Transverse colon (tissue), 4 donors: ENCODE results near the gene LRRC4B. TPM values are rescaled to one million over a fixed set of nuclear protein-coding genes. Genes with fewer than 3 reads are reported as not detected.

Source experiments
- DNase-seq: peaks from one replicate; pipeline ENCODE4 v3.0.0-alpha.2; 2019
- H3K27ac ChIP-seq, 4 donors: fragments of 200-600 bp; sonication (generic); 2 replicates each; pipeline ENCODE4 v1.5.1; 2016 to 2018; ENCODE audit warnings: inconsistent platforms in 4 of 4
- H3K27me3 ChIP-seq: fragments of 200-600 bp; sonication (generic); 2 replicates; pipeline ENCODE4 v1.5.1; 2017; ENCODE audit warnings: inconsistent platforms
- H3K36me3 ChIP-seq, 4 donors: fragments of 200-600 bp; sonication (generic); 2 replicates each; pipeline ENCODE4 v1.5.1; 2017 to 2019; ENCODE audit warnings: inconsistent platforms in 4 of 4
- H3K4me1 ChIP-seq, 4 donors: fragments of 200-600 bp; sonication (generic); 2 replicates each; pipeline ENCODE4 v1.5.1; 2017 to 2020; ENCODE audit warnings: inconsistent platforms in 4 of 4
- H3K4me3 ChIP-seq, 4 donors: fragments of 200-600 bp; sonication (generic); 1 replicate in 1 of 4; 2 replicates in 3 of 4; pipeline versions ENCODE4 v1.5.1 to v1.6.1; 2017 to 2019; ENCODE audit warnings: inconsistent platforms in 4 of 4
- H3K9me3 ChIP-seq, 2 donors: fragments of 200-600 bp; sonication (generic); 2 replicates each; pipeline ENCODE4 v1.5.1; 2017 to 2019; ENCODE audit warnings: inconsistent platforms in 2 of 2
- EP300 ChIP-seq: sonication (generic); formaldehyde crosslinking; IDR thresholded peaks from one replicate; pipeline ENCODE4 v1.6.1; 2017; ENCODE audit warnings: antibody characterized with exemption, low read depth
- POLR2A ChIP-seq: fragments of 450-650 bp; IDR thresholded peaks from one replicate; pipeline ENCODE4 v1.6.1; 2016; ENCODE audit warnings: antibody characterized with exemption, mild to moderate bottlenecking, moderate library complexity
- POLR2AphosphoS5 ChIP-seq, 3 donors: sonication (generic); formaldehyde crosslinking; IDR thresholded peaks; one replicate each; pipeline ENCODE4 v1.6.1; 2016; ENCODE audit warnings: antibody characterized with exemption in 3 of 3
- WGBS, 2 donors: methylation state at CpG; one replicate each; pipeline ENCODE4 v1.1.5; 2018; ENCODE audit warnings: low coverage in 1 of 2; 5-methylcytosine and 5-hydroxymethylcytosine counted together
- in situ Hi-C, 4 donors: fragments of 200-750 bp; cut with MboI; loops; one replicate each; pipeline versions ENCODE4 v1.15.0 to v1.15.1; 2017; ENCODE audit warnings: low sequenced_read_pairs in 3 of 4, low pct_ligation_motif_present in 1 of 4, low pct_unique_long_range_greater_than_20kb in 1 of 4
- intact Hi-C: fragments of 100-400 bp; cut with DNase I; formaldehyde crosslinking; loops from one replicate; pipeline ENCODE4 v1.15.1; 2023; ENCODE audit warnings: low total_unique reads
- total RNA-seq, 4 donors: library from RNA; depleted of rRNA; stranded (reverse); fragments of >200 nt; gene quantifications; one replicate each; pipeline ENCODE4 v1.1.0, GENCODE V29; 2016
- TF ChIP-seq, protein P1 (sequence below), 5 experiments: fragments of 200-600 bp in 3 of 5; fragments of 450-650 bp in 2 of 5; sonication (generic) in 3 of 5; IDR thresholded peaks; 1 replicate in 2 of 5; 2 replicates in 3 of 5; pipeline ENCODE4 v1.5.1; 2016 to 2017; ENCODE audit warnings: antibody characterized with exemption in 5 of 5, inconsistent platforms in 3 of 5, mild to moderate bottlenecking in 2 of 5, moderate library complexity in 1 of 5

LRRC4B gene
- total RNA-seq, 4 donors from 2014 or later, result 0.37 to 1.4 (median 0.91) TPM

DNA sequence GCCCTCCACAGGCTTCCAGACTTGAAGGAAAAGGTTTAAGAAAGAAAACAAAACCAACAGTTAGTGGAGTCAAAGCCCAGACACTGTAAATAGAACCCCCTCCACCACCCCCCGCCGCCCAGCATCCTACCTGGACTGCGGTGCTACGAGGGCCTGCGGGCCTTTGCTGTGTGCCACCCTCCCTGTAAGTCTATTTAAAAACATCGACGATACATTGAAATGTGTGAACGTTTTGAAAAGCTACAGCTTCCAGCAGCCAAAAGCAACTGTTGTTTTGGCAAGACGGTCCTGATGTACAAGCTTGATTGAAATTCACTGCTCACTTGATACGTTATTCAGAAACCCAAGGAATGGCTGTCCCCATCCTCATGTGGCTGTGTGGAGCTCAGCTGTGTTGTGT, 85.3 kb downstream of the LRRC4B start:
- Histone ChIP-seq H3K27me3 (peaks cover 13% of the 10 kb centered on the region), H3K27ac (no peak overlapping the region), H3K9me3 (no peaks in the 10 kb centered on the region), H3K36me3 (peaks cover 0 to 37% (median 15%) of the 10 kb centered on the region in 4 donors), H3K4me3 (no peak overlapping the region), H3K4me1 (peaks cover 0 to 5% (median under 1%) of the 10 kb centered on the region in 4 donors)
- TF ChIP-seq, protein P1, sequence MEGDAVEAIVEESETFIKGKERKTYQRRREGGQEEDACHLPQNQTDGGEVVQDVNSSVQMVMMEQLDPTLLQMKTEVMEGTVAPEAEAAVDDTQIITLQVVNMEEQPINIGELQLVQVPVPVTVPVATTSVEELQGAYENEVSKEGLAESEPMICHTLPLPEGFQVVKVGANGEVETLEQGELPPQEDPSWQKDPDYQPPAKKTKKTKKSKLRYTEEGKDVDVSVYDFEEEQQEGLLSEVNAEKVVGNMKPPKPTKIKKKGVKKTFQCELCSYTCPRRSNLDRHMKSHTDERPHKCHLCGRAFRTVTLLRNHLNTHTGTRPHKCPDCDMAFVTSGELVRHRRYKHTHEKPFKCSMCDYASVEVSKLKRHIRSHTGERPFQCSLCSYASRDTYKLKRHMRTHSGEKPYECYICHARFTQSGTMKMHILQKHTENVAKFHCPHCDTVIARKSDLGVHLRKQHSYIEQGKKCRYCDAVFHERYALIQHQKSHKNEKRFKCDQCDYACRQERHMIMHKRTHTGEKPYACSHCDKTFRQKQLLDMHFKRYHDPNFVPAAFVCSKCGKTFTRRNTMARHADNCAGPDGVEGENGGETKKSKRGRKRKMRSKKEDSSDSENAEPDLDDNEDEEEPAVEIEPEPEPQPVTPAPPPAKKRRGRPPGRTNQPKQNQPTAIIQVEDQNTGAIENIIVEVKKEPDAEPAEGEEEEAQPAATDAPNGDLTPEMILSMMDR (IDR thresholded peaks at IDR 0.05), result no peak
- 90 to 99% methylated on average over 9 to 10 of the region's 10 CpGs for WGBS, 2 donors
- DNase-seq, result no peak
- intact Hi-C loops, result no loop called here
- in situ Hi-C loops, result no loop called here

DNA sequence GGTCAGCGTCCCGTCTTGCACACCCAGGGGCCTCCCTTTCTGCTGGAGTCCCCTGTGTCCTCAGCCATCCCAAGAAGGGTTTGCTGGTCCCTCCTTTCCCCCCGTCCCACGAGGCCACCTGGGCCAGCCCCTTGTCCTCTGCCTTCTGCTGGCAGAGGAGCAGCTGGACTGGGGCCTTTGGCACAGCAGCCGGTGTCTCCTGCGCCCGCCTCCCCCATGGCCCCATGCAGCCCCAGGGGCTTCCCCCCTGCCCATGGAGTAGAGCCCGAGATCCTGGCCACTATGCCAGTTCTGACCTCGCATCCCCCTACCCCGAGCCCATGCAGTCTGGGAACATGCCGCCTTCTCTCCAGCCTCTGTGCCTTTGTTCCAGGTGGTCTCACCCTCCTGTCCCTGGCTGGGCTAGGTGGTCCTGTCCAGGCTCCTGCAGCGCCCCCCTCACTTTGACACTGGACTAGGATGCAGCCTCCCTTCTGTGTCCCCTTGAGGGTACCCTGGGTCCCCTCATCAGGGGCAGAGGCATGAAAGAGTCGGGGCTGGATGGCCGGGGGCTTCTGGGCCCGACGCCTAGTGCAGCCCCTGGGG, 85.9 kb downstream of the LRRC4B start:
- no peak for TF ChIP-seq EP300
- TF ChIP-seq, protein P1 (IDR thresholded peaks at IDR 0.05), result no peak
- TF ChIP-seq POLR2AphosphoS5 (IDR thresholded peaks at IDR 0.05), result no peak
- TF ChIP-seq POLR2A, result no peak
- 76% methylated on average over 10 of the region's 16 CpGs; no CpG with 5 or more reads in 1 of the 2 donors for WGBS, 2 donors
- Histone ChIP-seq H3K4me3 (no peak overlapping the region), H3K9me3 (no peaks in the 10 kb centered on the region), H3K36me3 (peaks cover 0 to 37% (median 15%) of the 10 kb centered on the region in 4 donors), H3K4me1 (peaks cover under 1 to 10% (median 5%) of the 10 kb centered on the region in 4 donors), H3K27me3 (peaks cover 7% of the 10 kb centered on the region), H3K27ac (no peak overlapping the region)
- intact Hi-C loops (no loop called here), in situ Hi-C loops (no loop called here)
- DNase-seq, result no peak

DNA sequence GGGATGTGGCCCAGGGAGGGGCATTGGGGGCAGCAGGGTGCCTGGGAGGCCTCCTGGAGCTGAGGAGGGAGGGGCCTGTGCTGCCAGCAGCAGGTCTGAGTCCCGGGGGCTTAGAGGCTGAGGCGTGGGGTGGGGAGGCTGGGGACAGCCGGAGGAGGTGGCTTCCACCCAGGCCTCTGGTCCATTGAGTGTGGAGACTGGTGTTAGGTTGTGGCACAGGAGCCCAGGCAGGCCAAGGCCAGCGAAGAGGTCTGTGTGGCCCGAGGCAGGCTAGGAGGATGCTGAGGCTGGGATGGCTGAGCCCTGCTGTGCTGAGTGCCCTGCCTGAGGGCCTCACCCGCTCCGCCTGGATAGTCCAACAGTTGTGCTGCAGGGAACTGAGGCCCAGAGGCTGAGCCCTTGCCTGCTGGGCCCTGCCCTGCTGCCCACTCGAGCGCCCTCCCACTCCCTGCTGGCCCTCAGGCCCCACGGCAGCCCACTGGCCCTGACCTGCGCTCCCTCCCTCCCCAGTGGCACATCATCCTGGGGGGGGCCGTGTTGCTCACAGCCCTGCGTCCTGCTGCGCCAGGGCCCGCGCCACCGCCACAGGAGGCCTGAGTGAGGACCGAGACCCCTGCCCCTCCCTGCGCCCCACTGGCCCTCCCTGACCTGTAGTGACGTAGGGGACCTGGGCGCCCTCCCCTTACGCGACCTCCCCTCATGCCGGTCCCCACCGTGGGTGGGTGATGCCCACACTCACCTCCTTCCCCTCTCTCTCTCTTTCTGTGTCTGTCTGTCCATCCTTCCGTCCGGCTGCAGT, 86.7 kb downstream of the LRRC4B start:
- 60 to 91% methylated on average over 1 to 20 of the region's 27 CpGs for WGBS, 2 donors
- Histone ChIP-seq H3K27ac (no peak overlapping the region), H3K4me1 (peaks cover 6 to 16% (median 10%) of the 10 kb centered on the region in 4 donors), H3K36me3 (peaks cover 0 to 37% (median 15%) of the 10 kb centered on the region in 4 donors), H3K9me3 (no peaks in the 10 kb centered on the region), H3K4me3 (no peak overlapping the region), H3K27me3 (no peaks in the 10 kb centered on the region)
- DNase-seq, result no peak
- in situ Hi-C loops (no loop called here), intact Hi-C loops (no loop called here)
- TF ChIP-seq, protein P1 (IDR thresholded peaks at IDR 0.05), result no peak
- TF ChIP-seq EP300, result no peak
- TF ChIP-seq POLR2A, result no peak
- TF ChIP-seq POLR2AphosphoS5 (IDR thresholded peaks at IDR 0.05), result no peak

DNA sequence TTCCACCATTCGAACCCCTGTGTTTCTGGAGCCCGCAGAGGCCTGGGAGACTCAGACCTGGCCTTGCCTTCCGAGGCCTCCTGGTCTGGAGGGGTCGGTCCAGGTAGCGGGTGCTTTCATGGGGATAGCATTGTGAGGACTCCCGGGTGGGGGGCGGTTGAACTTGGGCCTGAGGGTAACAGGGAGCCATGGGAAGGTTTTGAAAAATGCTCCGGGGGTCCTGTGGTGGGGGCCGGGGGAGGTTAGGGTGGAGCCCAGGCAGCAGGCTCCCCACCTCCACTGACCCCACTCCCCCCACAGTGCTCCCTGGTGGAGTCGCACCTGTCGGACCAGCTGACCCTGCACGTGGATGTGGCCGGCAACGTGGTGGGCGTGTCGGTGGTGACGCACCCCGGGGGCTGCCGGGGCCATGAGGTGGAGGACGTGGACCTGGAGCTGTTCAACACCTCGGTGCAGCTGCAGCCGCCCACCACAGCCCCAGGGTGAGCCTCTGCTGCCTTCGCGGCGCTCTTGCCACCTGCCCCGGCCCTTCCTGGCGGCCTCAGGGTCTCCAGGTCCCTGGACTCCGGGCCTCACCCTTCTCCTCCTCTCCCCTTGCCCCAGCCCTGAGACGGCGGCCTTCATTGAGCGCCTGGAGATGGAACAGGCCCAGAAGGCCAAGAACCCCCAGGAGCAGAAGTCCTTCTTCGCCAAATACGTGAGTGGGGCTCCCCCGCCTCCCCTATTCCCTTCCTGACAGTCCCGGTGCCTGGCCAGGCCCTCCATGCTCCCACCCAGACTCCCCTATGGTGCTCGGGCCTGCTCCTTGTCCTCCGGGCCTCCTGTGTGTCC, 87.7 kb downstream of the LRRC4B start:
- Histone ChIP-seq H3K9me3 (no peaks in the 10 kb centered on the region), H3K4me3 (no peak overlapping the region), H3K27ac (no peak overlapping the region), H3K27me3 (no peaks in the 10 kb centered on the region), H3K36me3 (peaks cover 0 to 37% (median 15%) of the 10 kb centered on the region in 4 donors), H3K4me1 (peaks cover 6 to 16% (median 10%) of the 10 kb centered on the region in 4 donors)
- intact Hi-C loops, result no loop called here
- in situ Hi-C loops, result no loop called here
- 92% methylated on average over 37 of the region's 37 CpGs; no CpG with 5 or more reads in 1 of the 2 donors for WGBS, 2 donors
- no peak for DNase-seq
- TF ChIP-seq POLR2A (no peak), EP300 (no peak), POLR2AphosphoS5 (IDR thresholded peaks at IDR 0.05) (no peak)
- TF ChIP-seq, protein P1 (IDR thresholded peaks at IDR 0.05), result no peak
